Measurements from ENCODE around the gene PROC. TPM values are rescaled to one million over a fixed set of nuclear protein-coding genes. Genes with fewer than 3 reads are reported as not detected.
A peak's percentile ranks its signal among the peaks of the same experiment; 100 is the strongest.

Gene PROC
- total and polyA plus RNA-seq, 9 of the 15 experiments (the other 6 are each of a cell fraction or from before 2014, with no cell fraction given): not detected

DNA sequence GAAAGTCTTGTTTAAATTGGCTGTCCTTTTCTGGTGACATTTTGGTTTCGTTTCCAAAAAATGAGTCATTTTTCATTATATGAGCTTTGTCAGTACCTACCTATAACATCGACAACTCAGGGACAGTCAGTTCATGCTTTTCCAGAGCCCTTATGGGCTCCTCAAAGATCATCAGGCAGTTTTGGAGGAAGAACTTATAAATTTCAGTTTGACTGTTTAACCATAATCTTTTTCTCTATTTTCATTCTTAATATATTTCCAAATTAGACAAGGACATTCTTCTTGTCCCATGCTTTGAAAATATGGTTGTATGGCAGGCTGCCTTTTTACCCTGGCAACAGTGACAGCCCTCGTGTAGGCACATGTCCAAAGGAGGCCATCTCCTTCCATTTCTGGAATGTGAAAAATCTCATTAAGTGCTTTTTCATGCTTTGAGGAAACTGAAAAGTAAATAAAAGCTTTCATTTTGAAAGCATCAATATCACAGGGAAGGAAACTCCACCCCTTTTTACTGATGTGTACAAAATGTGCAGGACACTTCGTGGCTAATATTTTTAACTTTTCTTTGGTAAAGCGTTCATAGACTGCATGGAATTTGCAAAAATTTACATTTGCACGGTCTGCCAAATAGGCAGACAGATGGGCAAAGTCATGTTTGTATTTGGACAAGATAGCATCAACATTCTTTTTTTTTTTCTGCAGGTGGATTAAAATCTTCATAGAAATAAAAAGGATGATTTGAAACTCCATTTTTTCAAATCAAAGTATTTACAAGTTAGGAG lies 7.2 kb upstream of the PROC start:
- ATAC-seq (no peak), FAIRE-seq (no peak), DNase-seq (ENCODE audit: extremely low read depth in 1 of 4, low spot score in 3 of 4) (no peak)
- Histone ChIP-seq H4K20me1 (replicated peaks; ENCODE audit: control insufficient read depth, insufficient read depth, low read length) (no peaks in the 10 kb centered on the region), H3K27me3 (ENCODE audit: control insufficient read depth in 2 of 2, insufficient read depth in 2 of 2, low read length in 2 of 2) (no peaks in the 10 kb centered on the region), H3K9me3 (replicated peaks; ENCODE audit: control insufficient read depth, insufficient read depth, low read depth, low read length) (no peaks in the 10 kb centered on the region; the same call in 1 of the 2 replicates), H3K9me1 (ENCODE audit: control insufficient read depth, insufficient read depth, low read length) (no peaks in the 10 kb centered on the region), H3K27ac (ENCODE audit: extremely low read depth, low read depth, low read length) (no peak overlapping the region), H3K4me2 (ENCODE audit: insufficient read depth, low read length) (no peak overlapping the region), H2AFZ (ENCODE audit: low read depth, low read length) (peak overlapping the region; percentile 67), H3K36me3 (ENCODE audit: control insufficient read depth, insufficient read depth, low read length) (no peaks in the 10 kb centered on the region), H3K4me3 (no peak overlapping the region), H3K9ac (ENCODE audit: insufficient read depth in 1 of 2, low read depth in 2 of 2, low read length in 2 of 2) (no peak overlapping the region), H3K79me2 (ENCODE audit: control insufficient read depth, insufficient read depth, low read length) (no peaks in the 10 kb centered on the region), H3K4me1 (replicated peaks in 1 of 2; ENCODE audit: control insufficient read depth in 2 of 2, insufficient read depth in 2 of 2, low read length in 2 of 2) (peaks cover 24 to 27% of the 10 kb centered on the region in 2 experiments)
- CTCF ChIA-PET (ENCODE audit: low intra/inter-chr PET ratio): no interaction called here
- in situ Hi-C loops (cut with MboI): no loop called here
- TF ChIP-seq MXI1 (IDR thresholded peaks at IDR 0.05; ENCODE audit: low read depth, low read length) (no peak), CBX1 (IDR thresholded peaks at IDR 0.05; ENCODE audit: low read depth) (no peak), L3MBTL2 (IDR thresholded peaks at IDR 0.05) (0 out of 2 replicates have a peak, but pooled peaks have one; percentile 17), ELF4 (CRISPR knock-in tag; IDR thresholded peaks at IDR 0.05) (no peak), CBFA2T2 (conservative IDR thresholded peaks at IDR 0.05) (no peak)
- TF ChIP-seq, protein P1, sequence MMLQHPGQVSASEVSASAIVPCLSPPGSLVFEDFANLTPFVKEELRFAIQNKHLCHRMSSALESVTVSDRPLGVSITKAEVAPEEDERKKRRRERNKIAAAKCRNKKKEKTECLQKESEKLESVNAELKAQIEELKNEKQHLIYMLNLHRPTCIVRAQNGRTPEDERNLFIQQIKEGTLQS (IDR thresholded peaks at IDR 0.05): peak; percentile 25; the same call in 1 of the 2 replicates
- TF ChIP-seq, protein P1 (CRISPR knock-in tag; conservative IDR thresholded peaks at IDR 0.05): no peak
- TF ChIP-seq, protein P2, sequence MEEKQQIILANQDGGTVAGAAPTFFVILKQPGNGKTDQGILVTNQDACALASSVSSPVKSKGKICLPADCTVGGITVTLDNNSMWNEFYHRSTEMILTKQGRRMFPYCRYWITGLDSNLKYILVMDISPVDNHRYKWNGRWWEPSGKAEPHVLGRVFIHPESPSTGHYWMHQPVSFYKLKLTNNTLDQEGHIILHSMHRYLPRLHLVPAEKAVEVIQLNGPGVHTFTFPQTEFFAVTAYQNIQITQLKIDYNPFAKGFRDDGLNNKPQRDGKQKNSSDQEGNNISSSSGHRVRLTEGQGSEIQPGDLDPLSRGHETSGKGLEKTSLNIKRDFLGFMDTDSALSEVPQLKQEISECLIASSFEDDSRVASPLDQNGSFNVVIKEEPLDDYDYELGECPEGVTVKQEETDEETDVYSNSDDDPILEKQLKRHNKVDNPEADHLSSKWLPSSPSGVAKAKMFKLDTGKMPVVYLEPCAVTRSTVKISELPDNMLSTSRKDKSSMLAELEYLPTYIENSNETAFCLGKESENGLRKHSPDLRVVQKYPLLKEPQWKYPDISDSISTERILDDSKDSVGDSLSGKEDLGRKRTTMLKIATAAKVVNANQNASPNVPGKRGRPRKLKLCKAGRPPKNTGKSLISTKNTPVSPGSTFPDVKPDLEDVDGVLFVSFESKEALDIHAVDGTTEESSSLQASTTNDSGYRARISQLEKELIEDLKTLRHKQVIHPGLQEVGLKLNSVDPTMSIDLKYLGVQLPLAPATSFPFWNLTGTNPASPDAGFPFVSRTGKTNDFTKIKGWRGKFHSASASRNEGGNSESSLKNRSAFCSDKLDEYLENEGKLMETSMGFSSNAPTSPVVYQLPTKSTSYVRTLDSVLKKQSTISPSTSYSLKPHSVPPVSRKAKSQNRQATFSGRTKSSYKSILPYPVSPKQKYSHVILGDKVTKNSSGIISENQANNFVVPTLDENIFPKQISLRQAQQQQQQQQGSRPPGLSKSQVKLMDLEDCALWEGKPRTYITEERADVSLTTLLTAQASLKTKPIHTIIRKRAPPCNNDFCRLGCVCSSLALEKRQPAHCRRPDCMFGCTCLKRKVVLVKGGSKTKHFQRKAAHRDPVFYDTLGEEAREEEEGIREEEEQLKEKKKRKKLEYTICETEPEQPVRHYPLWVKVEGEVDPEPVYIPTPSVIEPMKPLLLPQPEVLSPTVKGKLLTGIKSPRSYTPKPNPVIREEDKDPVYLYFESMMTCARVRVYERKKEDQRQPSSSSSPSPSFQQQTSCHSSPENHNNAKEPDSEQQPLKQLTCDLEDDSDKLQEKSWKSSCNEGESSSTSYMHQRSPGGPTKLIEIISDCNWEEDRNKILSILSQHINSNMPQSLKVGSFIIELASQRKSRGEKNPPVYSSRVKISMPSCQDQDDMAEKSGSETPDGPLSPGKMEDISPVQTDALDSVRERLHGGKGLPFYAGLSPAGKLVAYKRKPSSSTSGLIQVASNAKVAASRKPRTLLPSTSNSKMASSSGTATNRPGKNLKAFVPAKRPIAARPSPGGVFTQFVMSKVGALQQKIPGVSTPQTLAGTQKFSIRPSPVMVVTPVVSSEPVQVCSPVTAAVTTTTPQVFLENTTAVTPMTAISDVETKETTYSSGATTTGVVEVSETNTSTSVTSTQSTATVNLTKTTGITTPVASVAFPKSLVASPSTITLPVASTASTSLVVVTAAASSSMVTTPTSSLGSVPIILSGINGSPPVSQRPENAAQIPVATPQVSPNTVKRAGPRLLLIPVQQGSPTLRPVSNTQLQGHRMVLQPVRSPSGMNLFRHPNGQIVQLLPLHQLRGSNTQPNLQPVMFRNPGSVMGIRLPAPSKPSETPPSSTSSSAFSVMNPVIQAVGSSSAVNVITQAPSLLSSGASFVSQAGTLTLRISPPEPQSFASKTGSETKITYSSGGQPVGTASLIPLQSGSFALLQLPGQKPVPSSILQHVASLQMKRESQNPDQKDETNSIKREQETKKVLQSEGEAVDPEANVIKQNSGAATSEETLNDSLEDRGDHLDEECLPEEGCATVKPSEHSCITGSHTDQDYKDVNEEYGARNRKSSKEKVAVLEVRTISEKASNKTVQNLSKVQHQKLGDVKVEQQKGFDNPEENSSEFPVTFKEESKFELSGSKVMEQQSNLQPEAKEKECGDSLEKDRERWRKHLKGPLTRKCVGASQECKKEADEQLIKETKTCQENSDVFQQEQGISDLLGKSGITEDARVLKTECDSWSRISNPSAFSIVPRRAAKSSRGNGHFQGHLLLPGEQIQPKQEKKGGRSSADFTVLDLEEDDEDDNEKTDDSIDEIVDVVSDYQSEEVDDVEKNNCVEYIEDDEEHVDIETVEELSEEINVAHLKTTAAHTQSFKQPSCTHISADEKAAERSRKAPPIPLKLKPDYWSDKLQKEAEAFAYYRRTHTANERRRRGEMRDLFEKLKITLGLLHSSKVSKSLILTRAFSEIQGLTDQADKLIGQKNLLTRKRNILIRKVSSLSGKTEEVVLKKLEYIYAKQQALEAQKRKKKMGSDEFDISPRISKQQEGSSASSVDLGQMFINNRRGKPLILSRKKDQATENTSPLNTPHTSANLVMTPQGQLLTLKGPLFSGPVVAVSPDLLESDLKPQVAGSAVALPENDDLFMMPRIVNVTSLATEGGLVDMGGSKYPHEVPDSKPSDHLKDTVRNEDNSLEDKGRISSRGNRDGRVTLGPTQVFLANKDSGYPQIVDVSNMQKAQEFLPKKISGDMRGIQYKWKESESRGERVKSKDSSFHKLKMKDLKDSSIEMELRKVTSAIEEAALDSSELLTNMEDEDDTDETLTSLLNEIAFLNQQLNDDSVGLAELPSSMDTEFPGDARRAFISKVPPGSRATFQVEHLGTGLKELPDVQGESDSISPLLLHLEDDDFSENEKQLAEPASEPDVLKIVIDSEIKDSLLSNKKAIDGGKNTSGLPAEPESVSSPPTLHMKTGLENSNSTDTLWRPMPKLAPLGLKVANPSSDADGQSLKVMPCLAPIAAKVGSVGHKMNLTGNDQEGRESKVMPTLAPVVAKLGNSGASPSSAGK (IDR thresholded peaks at IDR 0.05): peak; percentile 33; the same call in 1 of the 2 replicates
- WGBS (ENCODE audit: insufficient coverage, low coverage, missing lambda C conversion rate): 26% methylated on average over 6 of the region's 6 CpGs
- intact Hi-C loops (cut with micrococcal nuclease): no loop called here
- POLR2A ChIA-PET: interaction anchor here (1.4 kb wide), 1 partner anchor 9 kb away, joined by 5 read pairs; no protein-coding TSS in a partner anchor
- BruUV-seq (replicated peaks): no TSS peak
